Stimulated activated CD8-positive, alpha-beta memory T cell treated with anti-CD3 and anti-CD28 coated beads, Interleukin-2, amount 100 ng/mL, for 1 hour (primary cell): Measurements from ENCODE around the gene JADE2.
"Not testable (repeated sequence)": the region's sequence is repeated elsewhere in the genome, so short reads cannot be mapped to it uniquely, and the experiment has no call there.

Source experiments
- DNase-seq, 2 donors: peaks; one replicate each; pipeline ENCODE4 v3.0.0-alpha.2; 2020; ENCODE audit warnings: low read depth in 2 of 2

JADE2 gene

DNA sequence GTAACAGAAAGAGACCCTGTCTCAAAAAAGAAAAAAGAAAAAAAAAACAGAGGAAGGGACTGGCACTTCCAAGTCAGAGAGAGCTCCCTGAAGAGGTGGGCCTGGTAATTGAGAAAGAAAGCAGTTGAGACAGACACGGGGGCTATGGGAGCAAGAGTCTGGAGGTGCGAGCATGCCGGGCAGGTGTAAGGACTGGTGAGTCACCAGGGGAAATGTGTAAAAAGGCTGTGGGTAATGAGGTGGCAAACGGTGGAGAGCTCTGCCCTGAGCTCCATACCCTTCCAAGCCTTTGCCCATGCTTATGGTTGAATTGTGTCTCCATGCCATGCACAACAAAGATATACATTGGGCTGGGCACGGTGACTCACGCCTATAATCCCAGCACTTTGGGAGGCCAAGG is 18.0 kb upstream of the JADE2 start:
- DNase-seq, result no peak

GRCh38 chr5:134508521-134509195 is 16.8 kb upstream of the JADE2 start:
- DNase-seq, result no peak

GRCh38 chr5:134509308-134510040 is 16.0 kb upstream of the JADE2 start:
- DNase-seq, result no peak

DNA sequence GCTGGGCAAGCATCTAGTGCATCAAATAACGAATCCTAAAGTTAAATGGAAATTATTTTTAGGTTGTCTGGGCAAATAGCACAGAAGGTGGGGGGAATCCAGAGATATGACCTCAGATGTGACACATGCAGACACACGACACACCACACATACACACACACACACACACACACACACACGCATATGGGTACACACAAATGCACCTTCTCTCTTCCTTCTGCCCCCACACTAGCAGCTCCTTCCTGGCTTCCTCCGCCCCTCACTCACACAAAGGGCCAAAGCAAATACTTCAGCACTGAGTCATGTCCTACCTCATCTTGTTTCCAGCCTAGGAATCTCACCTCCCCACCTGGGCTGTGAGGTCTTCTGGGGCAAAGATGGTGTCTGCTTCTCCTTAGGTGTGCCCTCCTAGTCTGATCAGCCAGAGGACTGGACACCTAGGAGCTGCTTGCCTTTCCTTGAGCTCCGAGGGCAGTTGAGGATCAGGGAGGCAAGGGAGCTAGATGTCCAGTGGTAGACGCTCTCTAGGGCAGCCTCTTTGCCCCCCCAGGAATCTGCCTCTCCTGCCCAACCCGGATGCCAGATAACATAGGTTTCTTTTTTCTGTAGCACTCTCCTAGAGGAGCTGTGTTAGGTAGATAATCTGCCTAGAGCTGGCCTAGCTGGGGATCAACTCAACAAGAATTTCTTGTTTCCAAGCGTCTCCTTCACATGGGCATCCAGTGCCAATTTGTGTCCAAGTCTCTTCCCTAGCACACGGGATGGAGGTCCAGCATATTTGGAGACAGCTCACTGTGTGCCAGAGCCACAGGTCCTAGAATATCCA is 14.3 kb upstream of the JADE2 start:
- no peak for DNase-seq

DNA sequence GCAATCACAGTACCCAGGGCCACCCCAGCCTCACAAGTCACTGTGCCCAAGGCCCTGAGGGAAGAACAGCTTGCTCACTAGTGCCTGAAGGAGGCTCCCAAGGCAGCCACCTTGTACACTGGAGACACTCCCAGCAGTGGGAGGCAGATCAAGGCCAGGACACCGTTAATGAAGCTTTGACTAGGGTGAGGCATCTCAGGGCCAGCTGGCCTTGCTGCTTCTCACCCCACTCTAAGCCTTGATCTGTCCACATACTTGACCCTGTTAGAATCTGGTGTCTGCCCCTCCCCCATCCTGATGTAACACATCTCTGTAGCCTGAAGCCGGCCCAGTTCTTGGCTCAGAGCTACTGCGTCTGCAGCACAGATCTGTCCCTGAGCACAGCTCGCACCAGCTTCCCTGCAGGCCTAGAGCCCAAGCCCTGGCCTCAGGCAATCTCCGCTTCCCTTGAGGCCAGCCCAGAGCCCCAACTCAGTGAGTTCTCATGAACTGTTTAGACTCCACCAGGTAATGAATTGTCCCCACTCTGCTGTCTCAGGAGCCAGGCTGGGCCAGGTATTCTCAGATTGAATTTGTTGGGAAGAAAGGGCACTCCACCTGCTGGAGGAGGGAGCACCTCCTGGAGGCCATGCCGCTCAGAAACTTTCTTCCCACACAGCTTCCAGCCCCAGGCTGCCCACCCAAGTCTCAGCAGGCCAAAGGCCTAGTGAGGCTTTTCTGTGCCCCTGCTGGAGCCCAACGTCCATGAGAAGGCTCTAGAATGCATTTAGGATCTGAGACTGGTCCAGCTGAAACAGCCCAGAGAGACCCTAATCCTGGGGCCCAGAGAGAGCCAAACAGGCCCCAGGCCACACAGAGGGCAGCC is 13.4 kb upstream of the JADE2 start:
- no peak for DNase-seq

- DNase-seq, result no peak
Observed at GRCh38 chr5:134512661-134512999, 12.8 kb upstream of the JADE2 start.

GRCh38 chr5:134515801-134516200 is 9.7 kb upstream of the JADE2 start:
- DNase-seq, result no peak

- not testable (repeated sequence) for DNase-seq
Observed at GRCh38 chr5:134516984-134517383, 8.5 kb upstream of the JADE2 start.

- DNase-seq, result no peak
Observed at GRCh38 chr5:134517553-134517952, 7.9 kb upstream of the JADE2 start.

DNA sequence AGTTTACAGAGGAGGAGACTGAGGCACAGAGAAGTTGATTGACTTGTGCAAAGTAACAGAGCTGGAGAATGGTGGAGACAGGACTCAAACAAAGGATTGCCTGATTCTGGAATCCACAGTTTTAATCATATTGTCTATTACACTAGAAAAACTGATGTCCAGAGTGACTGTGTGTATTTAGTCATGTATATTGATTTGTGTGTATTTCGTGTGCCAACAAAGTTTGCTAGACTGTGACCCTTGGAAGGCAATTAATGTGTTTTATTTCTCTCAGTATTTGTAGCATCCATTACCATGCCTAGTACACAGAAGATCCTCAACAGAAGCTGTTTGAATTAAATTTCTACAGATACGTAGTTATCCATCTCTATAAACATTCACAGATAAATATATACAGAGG is 5.5 kb upstream of the JADE2 start:
- no peak for DNase-seq

- DNase-seq, result no peak
Observed at GRCh38 chr5:134521841-134522240, 3.6 kb upstream of the JADE2 start.

GRCh38 chr5:134523543-134524271 is 1.8 kb upstream of the JADE2 start:
- DNase-seq, result no peak

DNA sequence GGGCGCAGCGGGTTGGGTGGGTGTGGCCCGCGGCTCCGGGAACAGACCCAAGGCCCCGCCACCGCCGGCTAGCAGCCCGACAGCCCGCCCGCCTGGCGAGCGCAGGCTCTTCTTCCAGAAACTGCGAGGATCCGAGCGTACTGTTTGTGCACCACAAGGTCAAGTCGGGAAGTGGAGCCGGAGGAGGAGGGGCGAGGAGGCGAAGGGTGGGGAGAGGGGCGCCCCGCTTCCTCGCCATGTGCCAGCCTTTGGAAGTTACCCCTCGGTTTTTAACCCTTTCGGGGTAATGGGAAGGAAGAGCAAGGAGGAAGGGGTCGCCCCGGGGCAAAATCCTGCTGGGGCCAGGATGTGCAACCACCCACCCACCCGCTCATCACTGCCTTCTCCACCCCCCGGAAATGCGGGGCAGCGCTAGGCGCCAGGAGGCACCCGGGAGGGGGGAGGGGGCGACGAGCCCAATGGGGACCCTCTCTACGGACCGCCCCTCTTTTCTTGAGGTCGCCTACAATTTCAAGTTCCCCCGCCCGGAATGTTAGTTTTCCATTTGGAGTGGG is 1.1 kb upstream of the JADE2 start:
- peak; percentile 34 to 53 for DNase-seq

- peak; percentile 34 to 41 for DNase-seq
Observed at GRCh38 chr5:134525683-134526482, 413 bp downstream of the JADE2 start.

GRCh38 chr5:134526483-134527155 is 1.1 kb downstream of the JADE2 start:
- DNase-seq, result no peak

- peak; percentile 44 to 54 for DNase-seq
Observed at GRCh38 chr5:134527156-134527960, 1.9 kb downstream of the JADE2 start.

DNA sequence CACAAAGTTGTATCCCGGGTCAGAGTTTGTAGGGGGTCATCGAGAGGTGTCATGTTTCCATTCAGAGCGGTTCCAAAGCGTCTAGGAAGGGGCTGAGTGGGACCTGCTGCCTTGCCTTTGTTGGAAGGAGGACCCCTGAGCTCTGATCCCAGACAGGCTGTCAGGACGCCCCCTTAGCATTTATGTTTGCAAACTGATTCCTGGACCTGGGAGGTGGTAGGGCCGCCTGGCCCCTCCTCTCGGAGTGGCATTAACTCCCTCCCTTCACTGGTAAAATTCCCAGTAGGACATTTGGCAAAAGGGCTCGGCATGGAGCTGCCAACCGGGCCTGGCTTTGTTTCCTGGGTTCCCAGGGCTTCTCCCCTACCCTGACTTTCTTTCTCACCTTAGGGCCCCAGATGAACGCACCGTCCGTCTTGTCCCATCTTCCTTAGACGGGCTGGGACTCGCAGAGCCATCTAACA is 2.5 kb downstream of the JADE2 start:
- no peak for DNase-seq

DNA sequence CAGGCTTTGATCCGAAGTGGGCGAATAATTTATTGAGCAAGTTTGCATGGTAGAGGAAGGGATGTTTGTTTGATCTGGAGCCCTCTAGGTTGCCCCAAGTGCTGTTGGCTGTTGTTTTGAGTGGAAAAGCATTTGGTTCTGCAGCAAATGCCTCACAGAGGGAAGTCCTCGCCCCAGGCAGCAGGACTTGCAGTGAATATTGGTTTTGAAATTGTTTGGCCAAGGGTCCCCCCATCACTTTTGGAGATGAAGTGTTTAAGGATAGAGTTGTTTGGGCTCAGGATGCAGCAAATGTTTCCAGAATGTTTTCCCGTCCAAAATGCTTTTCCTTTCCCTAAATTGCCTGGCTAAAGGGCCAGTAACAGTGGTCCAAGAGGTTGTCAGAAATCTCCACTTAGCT is 3.1 kb downstream of the JADE2 start:
- no peak for DNase-seq
